Fibroblast of upper back skin (primary cell): ENCODE measurements around the gene BCCIP.

Source experiments
- DNase-seq: peaks from one replicate; pipeline ENCODE4 v3.0.0-alpha.2; 2013

Gene BCCIP

DNA sequence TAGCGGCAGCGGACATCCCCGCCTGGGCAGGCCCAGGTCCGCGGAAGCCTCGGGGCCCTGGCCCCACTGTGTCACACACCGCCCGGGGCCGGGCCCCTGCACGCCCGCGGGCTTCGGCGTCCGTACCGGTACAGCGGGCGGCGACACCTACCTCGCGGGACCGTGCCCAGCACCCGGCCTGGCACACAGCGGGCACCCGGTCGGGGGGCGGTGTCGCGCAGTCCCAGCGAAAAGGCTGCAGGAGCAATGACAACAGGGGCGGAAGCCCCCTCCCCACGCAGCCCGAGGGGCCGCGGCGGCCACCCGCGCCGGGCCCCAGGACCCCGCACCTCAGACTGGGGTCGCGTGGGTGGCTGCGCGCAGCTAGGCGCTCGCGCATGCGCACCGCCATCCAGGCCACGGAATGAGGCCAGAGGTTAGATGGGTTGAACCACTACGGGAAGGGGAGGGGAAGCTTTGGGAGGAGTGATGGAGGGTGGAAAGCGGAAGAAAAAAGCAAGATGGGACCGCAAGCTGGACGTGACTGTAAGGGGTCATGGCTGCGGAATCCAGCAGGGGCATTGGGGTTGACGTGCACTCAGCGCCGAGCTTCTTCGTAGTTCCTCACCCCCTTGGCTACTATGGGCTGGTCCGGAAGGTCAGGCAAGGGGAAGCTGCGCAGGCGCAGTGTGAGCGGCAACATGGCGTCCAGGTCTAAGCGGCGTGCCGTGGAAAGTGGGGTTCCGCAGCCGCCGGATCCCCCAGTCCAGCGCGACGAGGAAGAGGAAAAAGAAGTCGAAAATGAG, at the start of gene BCCIP, which contains the start of gene UROS:
TSS of gene BCCIP (plus strand) at position 669 of the 785 bp plus-strand sequence. CDS start at position 681, 12 bp downstream.
TSS of gene UROS (minus strand) at position 381 of the 785 bp plus-strand sequence. CDS start 6,759 bp downstream, outside the sequence.
- peak; percentile 87 for DNase-seq

DNA sequence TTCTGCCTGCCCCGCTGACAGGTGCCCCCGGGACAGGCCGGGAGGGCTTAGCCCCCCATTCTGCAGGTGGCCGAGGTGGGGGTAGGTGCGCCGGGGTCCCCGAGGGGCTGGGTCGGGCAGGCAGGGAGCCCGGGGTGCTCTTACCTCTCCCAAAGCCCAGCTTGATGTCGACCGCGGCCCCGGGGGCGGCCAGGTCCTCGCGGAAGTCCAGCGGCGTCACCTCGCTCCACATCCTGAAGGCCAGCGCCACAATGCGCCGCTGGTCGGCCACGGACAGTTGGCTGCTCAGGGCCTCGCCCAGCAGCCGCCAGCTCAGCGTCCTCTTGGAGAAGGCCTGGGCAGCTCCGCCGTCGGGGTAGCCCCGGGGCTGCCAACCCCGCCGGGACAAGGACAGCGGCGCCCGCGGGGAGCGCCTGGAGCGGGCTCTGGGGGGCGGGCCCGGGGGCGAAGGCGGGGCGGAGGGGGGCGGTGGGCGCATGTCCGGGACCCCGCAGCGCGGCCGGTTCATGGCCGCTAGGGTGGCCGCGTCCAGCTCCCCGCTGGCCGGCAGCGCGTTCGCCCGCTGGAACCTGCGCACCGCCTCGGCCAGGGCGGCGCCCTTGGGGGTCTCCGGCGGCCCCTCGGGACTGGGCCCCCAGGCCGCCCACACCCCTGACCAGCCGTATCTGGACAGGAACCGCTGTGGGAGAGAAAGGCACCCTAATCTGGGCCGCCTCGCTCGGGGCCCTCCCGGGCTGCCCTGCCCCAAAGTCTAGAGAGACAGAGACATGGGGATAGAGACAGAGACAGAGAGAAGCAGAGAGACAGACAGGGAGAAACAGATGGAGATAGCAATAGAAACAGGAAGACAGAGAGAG, 49.4 kb upstream of the BCCIP start:
- no peak for DNase-seq

DNA sequence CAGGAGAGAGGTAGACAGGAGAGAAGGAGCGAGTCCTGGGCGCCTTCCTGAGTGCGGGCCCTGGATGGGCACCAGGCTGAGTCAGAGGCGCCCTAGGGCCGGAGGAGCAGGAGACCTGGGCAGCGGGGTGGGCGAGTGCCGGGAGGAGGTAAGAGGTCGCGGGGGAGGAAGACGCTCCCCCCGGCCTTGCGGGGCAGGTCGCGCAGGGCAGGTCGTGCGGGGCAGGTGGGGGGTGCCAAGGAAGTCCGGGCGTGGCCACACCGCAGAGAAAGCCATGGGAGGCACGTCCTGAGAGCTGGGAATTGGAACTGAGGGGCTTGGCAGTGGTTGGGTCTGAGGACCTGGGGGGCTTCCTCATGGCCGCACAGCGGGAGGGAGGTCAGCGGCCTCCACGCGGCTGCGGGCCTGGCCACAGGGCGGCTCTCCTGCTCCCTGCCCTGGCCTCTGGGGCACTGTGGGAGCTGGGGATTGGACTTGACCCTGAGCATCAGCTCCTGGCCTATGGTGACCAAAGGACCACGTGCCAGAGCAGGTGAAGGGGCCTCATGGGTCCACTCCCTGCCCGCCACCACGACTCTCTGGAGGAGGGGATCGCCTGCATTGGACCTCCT, 48.7 kb upstream of the BCCIP start:
- DNase-seq = no peak

DNA sequence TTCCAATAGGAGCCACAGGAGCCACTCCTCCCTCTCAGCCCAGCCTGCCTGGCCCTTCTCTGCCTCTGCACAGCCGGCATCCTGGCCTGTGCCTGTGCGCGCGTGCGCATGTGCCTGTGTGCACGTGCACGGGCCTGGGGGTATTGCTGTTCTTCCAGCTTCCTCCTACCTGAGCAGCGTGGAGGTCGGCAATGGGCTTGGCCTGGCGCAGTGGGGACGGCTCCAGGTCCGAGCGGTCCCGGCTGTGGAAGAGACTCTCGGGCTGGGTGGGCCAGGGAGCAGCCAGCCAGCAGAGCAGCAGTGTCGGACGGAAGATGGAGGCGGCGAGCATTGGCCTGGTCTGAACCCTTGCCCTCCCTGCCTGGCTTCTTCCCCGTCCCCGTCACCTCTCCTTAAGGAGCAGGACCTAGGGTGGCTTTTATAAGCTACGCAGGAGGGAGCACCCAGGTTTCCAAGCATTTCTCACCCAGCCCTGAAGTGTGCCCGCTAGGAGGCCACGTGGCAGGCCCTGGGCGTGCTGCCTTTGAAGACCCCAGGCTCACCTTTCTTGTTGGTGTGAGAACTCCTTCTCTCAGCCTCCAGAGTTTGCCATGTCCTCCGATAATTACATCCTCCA, 47.7 kb upstream of the BCCIP start, which contains the start of gene MMP21:
TSS of gene MMP21 (minus strand) at position 331 of the 616 bp plus-strand sequence. CDS start at position 331, 0 bp downstream.
- no peak for DNase-seq

DNA sequence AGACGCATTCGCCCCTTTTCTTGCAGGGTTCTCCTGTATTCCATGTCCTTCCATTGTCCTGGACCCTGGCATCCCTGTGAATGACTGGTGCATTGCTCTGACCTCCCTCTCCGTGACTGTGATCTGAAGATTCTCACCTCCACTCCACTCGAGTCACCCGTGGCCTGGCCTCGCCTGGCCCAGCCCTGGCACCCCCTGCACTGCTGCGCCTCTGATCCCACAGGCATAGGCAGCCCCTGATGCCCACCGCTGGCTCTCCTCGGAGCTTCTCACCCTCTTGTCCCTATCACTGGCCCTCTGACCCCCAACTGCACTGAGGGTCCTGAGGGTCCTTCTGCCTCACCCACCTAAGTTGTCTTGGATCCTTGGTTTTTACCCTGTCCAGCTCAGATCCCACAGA, 45.5 kb upstream of the BCCIP start:
- DNase-seq = no peak

DNA sequence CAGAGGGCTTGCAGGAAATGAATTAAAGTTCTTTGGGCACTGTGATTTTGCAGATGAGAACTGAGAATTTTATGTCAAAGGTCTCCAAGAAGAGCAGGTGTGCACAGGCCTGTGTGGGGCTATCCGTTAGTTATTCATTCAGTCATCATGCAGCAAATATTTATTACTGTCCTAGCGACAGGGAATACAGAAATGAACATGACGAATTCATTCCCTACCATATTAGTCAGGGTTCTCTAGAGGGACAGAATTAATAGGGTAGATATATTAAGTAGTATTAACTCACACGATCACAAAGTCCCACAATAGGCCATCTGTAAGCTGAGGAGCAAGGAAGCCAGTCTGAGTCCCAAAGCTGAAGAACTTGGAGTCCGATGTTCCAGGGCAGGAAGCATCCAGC, 44.8 kb upstream of the BCCIP start:
- no peak for DNase-seq

DNA sequence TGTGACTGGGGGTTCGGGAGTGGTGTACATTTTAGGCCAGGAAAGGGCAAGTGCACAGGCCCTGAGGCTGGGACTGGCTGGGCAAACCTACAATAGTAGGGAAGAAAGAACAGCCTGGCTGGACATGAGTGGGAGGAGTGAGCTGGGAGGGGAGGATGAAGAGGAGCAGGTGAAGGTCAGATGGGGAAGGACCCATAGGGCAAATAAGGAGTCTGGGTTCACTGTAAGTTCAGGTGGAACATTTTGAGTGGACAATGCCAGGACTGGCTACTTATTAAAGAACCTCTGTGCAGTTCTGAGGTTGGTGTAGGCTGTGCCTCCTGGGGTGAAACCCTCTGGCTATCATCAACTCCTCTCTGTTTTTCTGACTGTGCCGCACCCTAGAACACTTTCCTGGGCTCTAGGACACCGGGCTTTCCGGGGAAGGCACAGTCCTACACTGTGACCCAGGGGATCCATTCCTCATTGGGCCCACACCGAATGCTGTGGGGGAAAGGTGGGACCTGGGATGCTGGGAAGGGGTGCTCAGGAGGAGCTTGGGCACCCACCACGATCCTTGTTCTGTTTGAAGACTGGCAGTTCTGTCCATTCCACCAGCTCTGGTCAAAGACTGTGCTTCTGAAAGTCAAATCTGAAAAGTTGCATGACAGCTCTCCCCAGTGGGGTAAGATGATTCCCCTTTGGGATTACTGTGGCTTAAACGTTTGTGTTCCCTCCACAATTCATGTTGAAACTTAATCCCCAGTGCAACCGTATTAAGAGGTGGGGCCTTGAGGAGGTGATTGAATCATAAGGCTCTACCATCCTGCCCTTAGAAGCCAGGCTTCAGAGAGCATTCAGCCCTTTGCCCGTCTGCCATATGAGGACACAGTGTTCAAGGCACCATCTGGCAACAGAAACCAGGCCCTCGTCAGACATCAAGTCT, 43.7 kb upstream of the BCCIP start:
- DNase-seq = no peak

DNA sequence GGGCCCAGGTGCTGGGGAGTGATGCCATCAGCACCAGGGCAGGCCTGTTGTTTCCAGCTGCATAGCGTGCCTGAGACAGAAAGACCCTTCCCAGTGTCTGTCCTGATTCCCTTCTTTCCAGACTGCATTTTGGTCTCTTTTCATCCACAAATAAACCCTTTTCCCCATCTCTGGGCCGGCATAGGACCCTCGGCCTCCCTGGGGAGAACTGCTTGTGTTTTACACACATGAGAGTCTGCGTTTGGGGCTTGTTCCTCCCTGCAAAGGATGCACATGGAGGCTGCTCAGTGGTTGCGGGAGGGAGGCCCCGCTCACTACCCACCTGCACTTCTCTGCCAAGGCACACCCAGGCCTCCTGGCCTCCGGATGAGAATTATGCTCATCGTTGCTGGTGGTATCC, 42.0 kb upstream of the BCCIP start:
- DNase-seq = no peak

DNA sequence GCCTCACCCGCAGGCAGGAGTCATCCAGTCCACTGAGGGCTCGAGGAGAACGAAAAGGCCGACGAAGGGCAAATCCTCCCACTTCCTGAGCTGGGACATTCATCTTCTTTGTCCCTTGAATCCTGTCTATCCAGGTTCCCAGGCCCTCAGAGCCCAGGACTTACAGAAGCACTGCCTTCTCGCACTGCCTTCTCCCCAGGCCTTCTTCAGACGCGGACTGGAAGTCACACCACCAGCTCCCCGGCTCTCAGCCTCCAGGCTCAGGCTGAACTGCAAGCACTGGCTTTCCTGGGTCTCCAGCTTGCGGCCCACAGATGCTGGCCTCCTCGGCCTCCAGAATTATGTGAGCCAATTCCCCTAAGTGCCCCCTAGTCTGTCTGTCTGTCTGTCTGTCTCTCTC, 41.3 kb upstream of the BCCIP start:
- DNase-seq = no peak

DNA sequence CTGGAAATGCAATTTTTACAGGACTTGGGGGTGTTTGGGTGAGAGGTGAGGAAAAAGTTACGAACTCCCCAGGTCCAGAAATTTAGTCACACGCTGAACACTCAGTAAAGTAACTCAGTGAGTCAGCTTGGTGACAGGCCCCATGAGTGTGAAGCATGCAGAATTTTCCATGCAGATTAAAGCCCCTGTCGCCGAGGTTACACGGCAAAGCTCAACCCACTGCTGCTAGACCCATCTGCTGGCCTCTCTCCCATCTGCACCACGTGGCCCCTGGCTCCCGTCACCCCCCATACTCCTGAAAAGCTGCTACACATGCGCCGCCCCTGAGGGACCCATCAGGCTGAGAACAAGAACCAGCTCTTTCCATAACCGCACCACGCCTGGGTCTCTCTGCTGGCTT, 40.7 kb upstream of the BCCIP start:
- DNase-seq = peak; percentile 12

DNA sequence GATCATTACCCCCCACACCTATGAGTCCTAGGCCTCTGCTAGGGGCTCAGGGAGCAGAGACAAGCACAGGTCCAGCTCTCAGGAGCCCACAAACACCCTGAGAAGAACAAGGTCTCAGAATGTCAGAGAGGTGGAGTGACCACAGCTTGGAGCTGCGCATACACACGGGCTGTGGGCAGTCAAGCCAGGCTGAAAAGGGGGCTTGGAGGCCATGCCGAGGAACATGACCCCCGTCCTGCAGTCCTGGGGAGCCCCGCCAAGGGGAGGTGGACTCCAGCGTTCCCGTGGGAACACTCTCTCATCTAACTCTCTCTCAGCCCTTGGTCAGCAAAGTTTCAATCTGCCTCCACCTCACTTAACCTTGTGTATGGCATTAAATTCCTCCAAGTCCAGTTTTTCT, 39.9 kb upstream of the BCCIP start:
- no peak for DNase-seq

DNA sequence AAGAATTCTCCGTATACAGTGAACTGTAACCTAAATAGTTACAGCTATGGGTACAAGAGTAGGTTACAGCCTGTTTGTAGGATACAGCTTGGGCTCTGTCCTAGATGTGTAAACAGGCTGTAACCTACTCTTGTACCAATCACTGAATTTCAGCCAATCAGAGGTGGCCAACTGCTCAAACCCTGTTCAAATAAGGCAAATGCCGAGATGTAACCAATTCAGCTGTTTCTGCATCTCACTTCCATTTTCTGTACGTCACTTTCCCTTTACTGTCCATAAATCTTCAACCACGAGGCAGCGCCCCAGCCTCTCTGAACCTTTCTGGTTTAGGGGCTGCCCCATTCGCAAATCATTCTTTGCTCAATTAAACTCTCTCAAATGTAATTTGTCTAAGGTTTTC, 39.4 kb upstream of the BCCIP start:
- DNase-seq = peak; percentile 3

DNA sequence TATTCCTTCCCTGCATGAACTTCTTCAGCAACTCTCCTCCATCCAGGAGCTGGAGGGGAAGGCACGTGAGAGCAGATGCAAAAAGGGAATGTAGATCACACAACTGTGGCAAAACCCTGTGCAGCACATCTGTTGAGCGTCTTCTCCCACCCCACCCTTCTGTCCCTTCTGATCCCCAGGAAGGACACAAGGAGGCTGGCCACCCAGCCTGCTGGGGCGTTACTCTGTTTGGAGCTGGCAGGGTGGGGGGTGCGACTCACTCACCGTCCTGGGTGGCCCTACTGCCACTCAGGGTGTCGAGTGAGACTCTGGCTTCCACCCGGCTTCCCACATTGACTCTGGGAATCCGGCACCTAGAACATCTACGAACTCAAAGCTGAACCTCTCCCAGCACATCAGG, 37.6 kb upstream of the BCCIP start:
- no peak for DNase-seq

DNA sequence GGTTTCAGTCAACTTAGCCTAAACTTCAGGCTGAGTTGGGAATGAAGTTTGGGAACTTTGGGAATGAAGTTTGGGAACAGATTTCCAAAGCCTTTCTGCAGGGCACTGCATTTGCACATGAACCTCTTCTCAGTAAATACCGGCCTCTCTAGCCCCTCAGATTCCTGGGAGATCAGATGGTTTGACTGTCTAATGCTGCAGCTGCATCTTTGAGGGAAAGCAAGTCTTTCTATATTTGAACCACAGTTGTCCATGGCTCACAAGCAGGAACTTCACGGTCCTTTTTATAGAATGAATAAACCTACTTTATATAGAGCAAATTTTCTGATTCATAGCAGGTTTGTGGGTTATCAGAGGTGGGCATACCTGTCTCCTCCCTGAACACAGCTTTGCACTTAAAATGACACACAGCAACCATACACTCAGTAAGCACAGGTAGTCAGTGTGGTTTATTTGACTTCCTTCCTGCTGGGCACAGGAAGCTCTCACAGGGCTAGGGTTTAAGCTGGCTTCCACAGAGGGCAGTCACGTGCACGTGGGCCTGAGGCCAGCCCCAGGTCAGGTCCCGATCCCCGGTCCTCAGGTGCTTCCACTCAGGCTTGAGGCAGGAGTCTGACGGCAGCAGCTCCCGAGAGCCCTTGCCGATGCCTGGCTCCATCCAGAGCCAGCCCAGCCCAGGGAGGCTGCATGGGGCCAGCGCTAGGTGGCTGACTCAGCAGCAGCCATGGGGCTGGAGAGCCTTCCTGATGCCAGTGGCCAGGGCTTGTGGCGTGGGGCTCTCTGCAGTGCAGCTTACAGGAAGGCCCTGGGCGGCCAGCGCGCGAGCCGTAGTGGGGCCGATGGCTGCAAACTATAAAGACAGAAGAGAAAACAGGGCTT, 35.0 kb upstream of the BCCIP start:
- no peak for DNase-seq

DNA sequence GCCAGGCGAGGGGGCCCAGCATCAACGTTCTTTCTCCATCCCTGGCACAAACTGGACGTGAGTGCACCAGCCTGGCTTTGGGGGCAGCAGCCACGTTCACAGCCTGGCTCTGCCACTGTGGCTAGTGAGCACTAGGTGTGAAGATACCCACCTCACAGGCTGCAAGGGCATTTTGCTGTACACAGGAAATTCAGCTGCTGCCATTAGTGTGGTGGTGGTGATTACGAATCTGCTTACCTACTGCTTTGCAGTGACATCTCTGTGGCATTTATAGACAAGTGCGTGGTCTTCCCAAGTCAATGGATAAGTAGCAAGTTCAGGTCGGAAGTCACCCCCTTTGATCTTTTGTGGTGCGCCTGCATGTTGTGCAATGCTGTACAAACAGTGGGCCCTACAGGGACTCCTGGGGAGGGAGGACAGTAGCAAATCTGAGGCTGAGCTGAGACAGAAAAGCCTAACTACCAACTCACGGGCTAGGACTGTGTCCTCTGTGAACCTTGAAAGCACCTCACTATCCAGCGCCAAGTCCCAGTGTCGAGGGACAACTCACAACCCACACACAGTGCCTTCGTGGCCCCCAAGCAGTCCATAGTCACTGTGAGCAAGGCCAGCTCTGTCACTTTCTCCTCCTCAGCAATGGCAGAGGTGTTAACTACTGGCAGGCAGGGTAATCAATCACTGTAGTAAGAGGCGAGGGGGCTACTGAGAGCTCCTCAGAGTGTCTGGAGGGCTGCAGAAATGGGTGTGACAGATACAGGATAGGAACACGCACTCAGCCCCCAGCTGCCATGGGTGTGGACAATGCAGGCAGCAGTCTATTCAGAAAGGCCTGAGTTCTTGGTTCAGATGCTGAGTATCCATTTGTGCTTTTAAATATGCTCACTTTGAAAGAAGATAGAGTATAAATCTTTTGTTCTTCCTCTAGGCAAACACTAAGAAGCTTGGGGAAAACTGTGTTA, 30.7 kb upstream of the BCCIP start:
- DNase-seq = no peak

DNA sequence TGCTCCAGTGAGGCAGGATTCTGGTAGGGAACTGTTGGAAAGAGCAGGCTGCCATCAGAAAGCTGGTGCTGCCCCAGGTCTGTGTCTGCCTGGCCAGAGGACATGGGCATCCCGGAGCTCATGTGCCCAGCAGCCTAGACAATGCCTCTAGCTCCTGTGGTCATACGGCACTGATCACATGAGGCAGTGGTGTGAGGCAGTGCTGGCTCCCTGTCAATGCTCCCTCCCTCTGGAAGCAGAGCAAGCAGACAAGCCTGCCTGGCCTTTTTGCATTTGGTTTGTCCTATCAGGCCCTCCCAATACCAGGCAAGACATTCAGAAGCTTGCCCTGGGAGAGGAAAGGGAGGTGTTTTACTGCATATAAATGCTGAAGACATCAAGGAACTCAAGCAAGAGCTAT, 28.2 kb upstream of the BCCIP start:
- DNase-seq = no peak

DNA sequence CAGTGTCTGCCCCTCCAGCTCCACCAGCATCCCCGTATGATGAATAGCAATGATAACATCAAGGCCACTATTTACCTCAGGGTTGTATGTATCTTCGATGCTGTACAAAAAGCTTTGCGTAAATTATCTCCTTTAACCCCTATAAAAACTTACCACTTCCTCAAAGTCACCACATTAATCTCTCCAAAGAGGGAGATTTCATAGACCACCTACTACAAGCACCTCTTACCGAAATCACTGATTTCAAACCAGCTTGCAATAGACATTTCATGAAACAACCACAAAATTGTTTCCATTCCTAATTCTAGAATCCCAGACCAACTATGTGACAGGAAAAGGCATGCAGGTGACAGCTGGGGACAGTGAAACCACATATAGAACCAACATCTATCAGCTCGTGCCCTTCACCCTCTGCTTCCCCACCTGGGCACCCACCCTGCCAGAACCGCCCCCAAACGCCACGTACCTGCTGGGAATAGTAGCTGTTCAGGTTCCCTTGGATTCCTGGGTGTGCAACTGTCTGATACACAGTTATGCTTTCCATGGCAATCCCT, 27.6 kb upstream of the BCCIP start:
- no peak for DNase-seq

DNA sequence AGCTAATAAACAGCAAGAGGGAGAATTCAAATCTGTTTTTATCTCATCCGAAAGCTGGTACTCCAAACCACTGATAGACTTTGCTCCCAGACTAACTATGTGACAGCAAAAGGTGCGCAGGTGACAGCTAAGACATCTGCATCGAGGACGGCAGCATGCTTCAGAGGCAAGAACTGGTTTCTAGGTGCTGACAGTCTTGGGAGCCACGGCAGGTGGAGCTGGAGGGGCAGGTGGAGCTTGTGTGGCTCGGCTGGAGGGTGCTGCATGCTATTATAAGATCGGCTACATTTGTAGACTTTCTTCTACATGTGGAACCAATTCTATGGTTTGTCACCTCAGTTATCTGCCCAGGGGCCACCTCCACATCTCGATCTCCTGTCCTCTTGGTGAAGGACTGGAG, 25.9 kb upstream of the BCCIP start:
- no peak for DNase-seq

DNA sequence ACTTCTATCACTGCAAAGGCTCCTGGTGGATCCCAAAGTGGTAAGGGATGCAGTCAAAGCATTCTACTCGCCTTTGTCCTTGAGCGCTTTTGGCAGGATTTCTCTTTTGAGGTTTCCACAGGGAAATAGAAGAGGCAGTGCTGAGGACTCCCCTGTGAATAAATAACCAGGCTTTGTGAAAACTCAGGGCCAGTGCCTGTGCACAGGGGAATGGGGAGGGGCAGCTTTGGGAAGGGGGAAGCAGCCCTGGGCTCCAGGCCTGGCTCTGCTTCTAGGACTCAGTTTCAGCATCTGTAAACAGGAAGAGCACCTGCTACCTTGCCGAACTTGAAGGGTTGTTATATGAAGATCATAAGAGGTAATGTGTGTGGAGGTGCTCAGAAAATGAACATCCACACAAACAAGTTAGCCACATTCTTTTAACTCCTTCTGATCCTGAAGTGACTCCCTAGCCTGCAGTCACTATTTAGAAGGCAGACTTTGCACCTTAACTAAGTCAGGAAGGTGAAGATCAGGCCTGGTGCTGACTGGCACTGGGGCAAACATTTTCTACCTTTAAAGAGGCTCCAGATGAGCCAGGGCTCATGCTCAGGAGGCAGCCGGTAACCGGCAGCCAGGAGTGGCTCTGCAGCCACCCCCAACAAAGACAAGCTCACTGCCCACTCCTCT, 25.2 kb upstream of the BCCIP start:
- DNase-seq = no peak
